ENCODE data around the gene PDLIM4.
A peak's percentile ranks its signal among the peaks of the same experiment; 100 is the strongest.

Gene PDLIM4

GRCh38 chr5:132281856-132282614, 24.5 kb downstream of the PDLIM4 start:
- TF ChIP-seq CTCF (IDR thresholded peaks at IDR 0.05) = no peak
- TF ChIP-seq ZFX (IDR thresholded peaks at IDR 0.05; ENCODE audit: borderline replicate concordance) = no peak
- no peak overlapping the region for H3K27ac ChIP-seq

GRCh38 chr5:132283423-132284043, 26.0 kb downstream of the PDLIM4 start:
- TF ChIP-seq ZFX (IDR thresholded peaks at IDR 0.05; ENCODE audit: borderline replicate concordance) = no peak
- peak; percentile 60 for TF ChIP-seq CTCF (IDR thresholded peaks at IDR 0.05)
- H3K27ac ChIP-seq = no peak overlapping the region

DNA sequence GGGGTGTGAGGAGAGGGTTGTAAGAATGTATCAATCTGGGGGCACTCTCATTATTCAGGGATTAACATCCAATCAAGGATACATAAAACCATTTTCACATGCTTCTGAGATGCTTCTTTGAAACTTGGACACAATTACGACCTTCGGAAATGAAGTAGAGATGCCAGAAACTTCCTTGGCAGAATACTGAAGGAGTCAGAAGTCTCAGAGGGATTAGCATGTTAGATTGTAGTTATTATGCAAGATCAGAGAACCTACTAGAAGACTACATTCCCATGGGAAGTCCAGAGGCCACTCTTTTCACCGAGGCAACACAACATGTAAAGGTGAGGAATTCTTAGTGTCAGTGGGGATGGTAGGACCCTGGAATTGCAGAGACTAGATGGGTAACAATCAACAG, 31.6 kb downstream of the PDLIM4 start:
- no peak for TF ChIP-seq CTCF (IDR thresholded peaks at IDR 0.05)
- no peak for TF ChIP-seq ZFX (IDR thresholded peaks at IDR 0.05; ENCODE audit: borderline replicate concordance)
- H3K27ac ChIP-seq = no peak overlapping the region

- TF ChIP-seq ZFX (IDR thresholded peaks at IDR 0.05; ENCODE audit: borderline replicate concordance) = no peak
- TF ChIP-seq CTCF (IDR thresholded peaks at IDR 0.05) = no peak
- H3K27ac ChIP-seq = no peak overlapping the region
Observed at GRCh38 chr5:132291026-132291425, 33.5 kb downstream of the PDLIM4 start.

- TF ChIP-seq ZFX (IDR thresholded peaks at IDR 0.05; ENCODE audit: borderline replicate concordance) (no peak), CTCF (IDR thresholded peaks at IDR 0.05) (peak; percentile 42)
- peak overlapping the region; percentile 96 for H3K27ac ChIP-seq
Observed at GRCh38 chr5:132293066-132293991, 35.8 kb downstream of the PDLIM4 start.

DNA sequence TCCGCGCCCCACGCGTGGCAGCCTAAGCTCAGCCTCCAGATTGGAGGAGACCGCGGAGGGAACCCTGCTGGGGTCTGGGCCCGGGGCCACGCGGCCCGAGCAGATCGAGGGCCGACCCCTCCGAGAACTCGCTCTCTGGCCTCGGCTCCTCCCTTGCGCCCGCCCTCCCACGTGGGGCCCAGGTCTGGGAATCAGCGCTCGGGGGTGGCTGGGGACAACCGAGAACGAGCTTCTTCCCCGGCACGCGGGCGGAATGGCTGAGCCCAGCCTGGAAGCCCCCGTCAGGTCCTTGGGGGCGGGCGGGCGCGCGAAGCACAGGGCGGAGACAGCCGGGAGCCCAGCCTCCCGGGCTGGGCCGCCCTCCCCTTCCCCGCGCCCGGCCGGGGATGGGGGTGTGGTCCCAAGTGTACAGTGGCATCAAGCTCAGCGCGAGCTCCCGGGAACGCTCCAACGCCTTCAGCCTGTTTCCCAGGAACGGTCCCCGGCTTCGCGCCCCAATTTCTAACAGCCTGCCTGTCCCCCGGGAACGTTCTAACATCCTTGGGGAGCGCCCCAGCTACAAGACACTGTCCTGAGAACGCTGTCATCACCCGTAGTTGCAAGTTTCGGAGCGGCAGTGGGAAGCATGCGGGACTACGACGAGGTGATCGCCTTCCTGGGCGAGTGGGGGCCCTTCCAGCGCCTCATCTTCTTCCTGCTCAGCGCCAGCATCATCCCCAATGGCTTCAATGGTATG, 36.7 kb downstream of the PDLIM4 start, which contains the start of gene SLC22A4:
Gene SLC22A4 (plus strand): TSS at position 403 of the 736 bp plus-strand sequence. CDS start 223 bp downstream, at position 626.
- H3K27ac ChIP-seq = peak within 1 kb of the TSS; percentile 96
- TF ChIP-seq ZFX (IDR thresholded peaks at IDR 0.05; ENCODE audit: borderline replicate concordance) = no peak
- TF ChIP-seq CTCF (IDR thresholded peaks at IDR 0.05) = peak; percentile 11

All from 22Rv1 (cell line).